HepG2 (cell line): ENCODE results near the gene ARHGEF16. TPM values are rescaled to one million over a fixed set of nuclear protein-coding genes. Genes with fewer than 3 reads are reported as not detected.

Experiments used
- DNMT1 ChIP-seq: sonication (generic); formaldehyde crosslinking; IDR thresholded peaks from 2 replicates; pipeline ENCODE4 v1.5.1; 2020; ENCODE audit warnings: mild to moderate bottlenecking, missing genetic modification reagents
- EP300 ChIP-seq, 3 experiments: sonication (generic) in 1 of 3; formaldehyde crosslinking in 1 of 3; IDR thresholded peaks; 2 replicates each; pipeline versions ENCODE4 v1.5.1 to v1.6.1; 2011 to 2020; ENCODE audit warnings: low read depth in 2 of 3, low read length in 2 of 3, borderline replicate concordance in 1 of 3, improper control_type of control experiment in 1 of 3, mild to moderate bottlenecking in 1 of 3, missing genetic modification reagents in 1 of 3, moderate library complexity in 1 of 3
- FUBP1 ChIP-seq: sonication (generic); formaldehyde crosslinking; IDR thresholded peaks from 2 replicates; pipeline ENCODE4 v1.5.1; 2020; ENCODE audit warnings: missing genetic modification reagents, mild to moderate bottlenecking, borderline replicate concordance
- GTF3A ChIP-seq: sonication (generic); formaldehyde crosslinking; conservative IDR thresholded peaks from 2 replicates; pipeline ENCODE4 v1.4.0; 2020; ENCODE audit warnings: mild to moderate bottlenecking, missing genetic modification reagents
- HES4 ChIP-seq: sonication (generic); formaldehyde crosslinking; IDR thresholded peaks from 2 replicates; pipeline ENCODE4 v1.9.0; 2021; ENCODE audit warnings: mild to moderate bottlenecking, missing genetic modification reagents, borderline replicate concordance
- KDM1A ChIP-seq: IDR thresholded peaks from 2 replicates; pipeline ENCODE4 v1.6.1; 2016; ENCODE audit warnings: missing compliant biosample characterization
- KLF6 ChIP-seq: IDR thresholded peaks from 2 replicates; pipeline ENCODE4 v1.8.0; 2016; ENCODE audit warnings: missing biosample characterization, missing genetic modification reagents
- MBD4 ChIP-seq: IDR thresholded peaks from 2 replicates; pipeline ENCODE4 v1.6.1; 2012; ENCODE audit warnings: low read length, inconsistent platforms, borderline replicate concordance
- NFE2L2 ChIP-seq: fragments of 150-350 bp; IDR thresholded peaks from 2 replicates; pipeline ENCODE4 v1.6.1; 2014; ENCODE audit warnings: low read length
- SP5 ChIP-seq: IDR thresholded peaks from 2 replicates; pipeline ENCODE4 v1.6.1; 2016; ENCODE audit warnings: low read depth, borderline replicate concordance
- TCF7L2 ChIP-seq: IDR thresholded peaks from 2 replicates; pipeline ENCODE4 v1.6.1; 2011; ENCODE audit warnings: mild to moderate bottlenecking, low read depth, low read length, moderate library complexity
- U2AF2 ChIP-seq: fragments of 200-400 bp; formaldehyde crosslinking; IDR thresholded peaks from 2 replicates; pipeline ENCODE4 v1.6.1; 2017; ENCODE audit warnings: low read depth, mild to moderate bottlenecking, low read length
- ZC3H13 ChIP-seq: sonication (generic); formaldehyde crosslinking; IDR thresholded peaks from 2 replicates; pipeline ENCODE4 v1.8.1; 2023; ENCODE audit warnings: mild to moderate bottlenecking, missing genetic modification reagents, moderate library complexity
- ZNF253 ChIP-seq: sonication (generic); formaldehyde crosslinking; IDR thresholded peaks from 2 replicates; pipeline ENCODE4 v1.8.0; 2022; ENCODE audit warnings: mild to moderate bottlenecking, missing genetic modification reagents, borderline replicate concordance
- ZNF280D ChIP-seq: sonication (generic); formaldehyde crosslinking; IDR thresholded peaks from 2 replicates; pipeline ENCODE4 v1.5.1; 2020; ENCODE audit warnings: mild to moderate bottlenecking, missing genetic modification reagents
- ZNF337 ChIP-seq: sonication (generic); formaldehyde crosslinking; IDR thresholded peaks from 2 replicates; pipeline ENCODE4 v1.5.1; 2020; ENCODE audit warnings: missing genetic modification reagents, low read depth, mild to moderate bottlenecking, borderline replicate concordance
- ZNF430 ChIP-seq: sonication (generic); formaldehyde crosslinking; IDR thresholded peaks from 2 replicates; pipeline ENCODE4 v1.9.0; 2021; ENCODE audit warnings: mild to moderate bottlenecking, missing genetic modification reagents
- ZNF569 ChIP-seq: sonication (generic); formaldehyde crosslinking; IDR thresholded peaks from 2 replicates; pipeline ENCODE4 v1.5.0; 2020; ENCODE audit warnings: mild to moderate bottlenecking, missing genetic modification reagents, moderate library complexity, borderline replicate concordance
- ZNF609 ChIP-seq: sonication (generic); formaldehyde crosslinking; IDR thresholded peaks from 2 replicates; pipeline ENCODE4 v1.4.0; 2020; ENCODE audit warnings: mild to moderate bottlenecking, missing genetic modification reagents, borderline replicate concordance
- polyA plus RNA-seq, 8 experiments: library from polyadenylated mRNA; depleted of rRNA in 3 of 8; stranded (reverse) in 7 of 8; unstranded in 1 of 8; fragments of >200 nt; fragmentation: Illumina TruSeq in 4 of 8; extraction: Trizol in 4 of 8; gene quantifications; 2 replicates each; pipeline versions ENCODE4 v1.2.1 to v1.2.3, GENCODE V29; 2011 to 2016; ENCODE audit warnings: low read depth in 4 of 8, missing spikeins in 1 of 8, mixed read lengths in 1 of 8; ENCODE audit not compliant: insufficient read depth in 1 of 8
- total RNA-seq, 5 experiments: library from RNA; depleted of rRNA; stranded (reverse); fragments of >200 nt; fragmentation: Illumina TruSeq; extraction: Trizol; gene quantifications; 2 replicates each; pipeline ENCODE4 v1.2.3, GENCODE V29; 2016; ENCODE audit warnings: low read depth in 1 of 5

The ARHGEF16 gene
- total and polyA plus RNA-seq, 2 of the 13 experiments (the other 11 are each of a cell fraction or from before 2014, with no cell fraction given) = 20.3 to 39.9 TPM

- TF ChIP-seq EP300 (IDR thresholded peaks at IDR 0.05; ENCODE audit: low read depth in 2 of 2, low read length in 2 of 2) (no peak), EP300 (CRISPR knock-in tag; IDR thresholded peaks at IDR 0.05; ENCODE audit: borderline replicate concordance) (no peak), MBD4 (no peak), TCF7L2 (no peak), GTF3A (CRISPR knock-in tag) (0 out of 2 replicates have a peak, but pooled peaks have one; percentile 24), KLF6 (CRISPR knock-in tag) (no peak), ZNF430 (CRISPR knock-in tag) (no peak), FUBP1 (CRISPR knock-in tag) (no peak), ZNF569 (CRISPR knock-in tag) (no peak), ZNF280D (CRISPR knock-in tag) (no peak), DNMT1 (CRISPR knock-in tag) (no peak), KDM1A (peak; percentile 63), NFE2L2 (no peak), HES4 (CRISPR knock-in tag) (no peak), ZC3H13 (peak; percentile 4; the same call in 1 of the 2 replicates), U2AF2 (no peak), ZNF253 (no peak), SP5 (no peak), ZNF337 (CRISPR knock-in tag) (peak; percentile 16; the same call in 1 of the 2 replicates), ZNF609 (CRISPR knock-in tag) (peak; percentile 14; the same call in 1 of the 2 replicates)
Observed at GRCh38 chr1:3455670-3456448, 1.4 kb downstream of the ARHGEF16 start (continued).
